Neural cell (in vitro differentiated cells): Measurements from ENCODE around the gene SPRR2F.

Experiments
- EP300 ChIP-seq: fragments of 450-650 bp; conservative IDR thresholded peaks from 2 replicates; pipeline ENCODE4 v1.6.1; 2014; ENCODE audit warnings: antibody characterized with exemption, mild to moderate bottlenecking, moderate library complexity; ENCODE audit not compliant: poor library complexity, severe bottlenecking
- EZH2 ChIP-seq: fragments of 200-600, 300-800 bp; shearing (Covaris generic), sonication (generic); IDR thresholded peaks from 2 replicates; pipeline ENCODE4 v1.6.1; 2014; ENCODE audit warnings: antibody characterized with exemption, low read length, borderline replicate concordance, mild to moderate bottlenecking; ENCODE audit not compliant: insufficient read depth, poor library complexity, severe bottlenecking
- POLR2AphosphoS5 ChIP-seq: IDR thresholded peaks from 2 replicates; pipeline ENCODE4 v1.6.1; 2012
- RAD21 ChIP-seq: fragments of 450-650 bp; conservative IDR thresholded peaks from 2 replicates; pipeline ENCODE4 v1.6.1; 2014; ENCODE audit warnings: antibody characterized with exemption, mild to moderate bottlenecking, moderate library complexity
- REST ChIP-seq: IDR thresholded peaks from 2 replicates; pipeline ENCODE4 v1.6.1; 2012; ENCODE audit warnings: borderline replicate concordance
- SMC3 ChIP-seq: fragments of 450-650 bp; conservative IDR thresholded peaks from 2 replicates; pipeline ENCODE4 v1.6.1; 2014; ENCODE audit warnings: antibody characterized with exemption, mild to moderate bottlenecking, moderate library complexity; ENCODE audit not compliant: poor library complexity
- TAF1 ChIP-seq: IDR thresholded peaks from 2 replicates; pipeline ENCODE4 v1.6.1; 2012; ENCODE audit warnings: low read depth
- TF ChIP-seq, protein P1 (sequence below): fragments of 450-650 bp; IDR thresholded peaks from 2 replicates; pipeline ENCODE4 v1.5.1; 2014; ENCODE audit warnings: antibody characterized with exemption, mild to moderate bottlenecking, moderate library complexity; ENCODE audit not compliant: poor library complexity, severe bottlenecking

DNA sequence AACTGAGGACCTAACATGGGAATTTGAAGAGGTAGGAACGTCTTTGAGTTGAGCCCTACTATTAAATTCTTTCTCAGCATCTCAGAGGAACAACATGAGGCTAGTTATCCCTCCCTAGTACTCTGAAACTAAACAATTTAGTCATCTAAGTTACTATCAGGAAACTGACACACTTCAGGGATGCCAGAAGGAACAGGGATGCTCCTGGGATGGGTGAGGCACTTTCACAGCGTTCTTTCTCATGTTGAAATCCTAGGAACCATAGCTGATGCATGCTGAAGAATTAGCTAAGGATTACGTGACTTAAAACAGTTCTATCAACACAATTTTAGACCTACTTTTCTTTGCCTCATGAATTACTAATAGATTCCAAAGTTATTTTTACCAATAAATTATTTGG lies 39.2 kb upstream of the SPRR2F start:
- TF ChIP-seq, protein P1, sequence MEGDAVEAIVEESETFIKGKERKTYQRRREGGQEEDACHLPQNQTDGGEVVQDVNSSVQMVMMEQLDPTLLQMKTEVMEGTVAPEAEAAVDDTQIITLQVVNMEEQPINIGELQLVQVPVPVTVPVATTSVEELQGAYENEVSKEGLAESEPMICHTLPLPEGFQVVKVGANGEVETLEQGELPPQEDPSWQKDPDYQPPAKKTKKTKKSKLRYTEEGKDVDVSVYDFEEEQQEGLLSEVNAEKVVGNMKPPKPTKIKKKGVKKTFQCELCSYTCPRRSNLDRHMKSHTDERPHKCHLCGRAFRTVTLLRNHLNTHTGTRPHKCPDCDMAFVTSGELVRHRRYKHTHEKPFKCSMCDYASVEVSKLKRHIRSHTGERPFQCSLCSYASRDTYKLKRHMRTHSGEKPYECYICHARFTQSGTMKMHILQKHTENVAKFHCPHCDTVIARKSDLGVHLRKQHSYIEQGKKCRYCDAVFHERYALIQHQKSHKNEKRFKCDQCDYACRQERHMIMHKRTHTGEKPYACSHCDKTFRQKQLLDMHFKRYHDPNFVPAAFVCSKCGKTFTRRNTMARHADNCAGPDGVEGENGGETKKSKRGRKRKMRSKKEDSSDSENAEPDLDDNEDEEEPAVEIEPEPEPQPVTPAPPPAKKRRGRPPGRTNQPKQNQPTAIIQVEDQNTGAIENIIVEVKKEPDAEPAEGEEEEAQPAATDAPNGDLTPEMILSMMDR: no peak
- TF ChIP-seq TAF1: no peak
- no peak for TF ChIP-seq RAD21
- TF ChIP-seq SMC3: no peak
- no peak for TF ChIP-seq POLR2AphosphoS5
- TF ChIP-seq REST: no peak
- no peak for TF ChIP-seq EP300
- TF ChIP-seq EZH2: no peak
